HepG2 (cell line): ENCODE results near the gene TGFBI. TPM values are rescaled to one million over a fixed set of nuclear protein-coding genes. Genes with fewer than 3 reads are reported as not detected.

Experiments
- BORCS8-MEF2B ChIP-seq: sonication (generic); formaldehyde crosslinking; IDR thresholded peaks from 2 replicates; pipeline ENCODE4 v1.8.0; 2022; ENCODE audit warnings: mild to moderate bottlenecking, missing genetic modification reagents
- DNMT1 ChIP-seq: sonication (generic); formaldehyde crosslinking; IDR thresholded peaks from 2 replicates; pipeline ENCODE4 v1.5.1; 2020; ENCODE audit warnings: mild to moderate bottlenecking, missing genetic modification reagents
- ELF1 ChIP-seq: sonication (generic); formaldehyde crosslinking; IDR thresholded peaks from 2 replicates; pipeline ENCODE4 v1.4.0; 2020; ENCODE audit warnings: missing genetic modification reagents
- FLYWCH1 ChIP-seq: sonication (generic); formaldehyde crosslinking; IDR thresholded peaks from 2 replicates; pipeline ENCODE4 v1.8.1; 2023; ENCODE audit warnings: mild to moderate bottlenecking, missing genetic modification reagents
- FOXJ3 ChIP-seq: sonication (generic); formaldehyde crosslinking; IDR thresholded peaks from 2 replicates; pipeline ENCODE4 v1.4.0; 2020; ENCODE audit warnings: missing genetic modification reagents, mild to moderate bottlenecking, borderline replicate concordance
- HDAC1 ChIP-seq: sonication (generic); formaldehyde crosslinking; IDR thresholded peaks from 2 replicates; pipeline ENCODE4 v1.5.1; 2020; ENCODE audit warnings: mild to moderate bottlenecking, missing genetic modification reagents
- IRF2 ChIP-seq: IDR thresholded peaks from 2 replicates; pipeline ENCODE4 v1.6.1; 2018; ENCODE audit warnings: missing genetic modification reagents, missing compliant biosample characterization
- KDM2A ChIP-seq: sonication (generic); formaldehyde crosslinking; IDR thresholded peaks from 2 replicates; pipeline ENCODE4 v1.4.0; 2020; ENCODE audit warnings: low read depth, missing genetic modification reagents, borderline replicate concordance
- MAFF ChIP-seq: IDR thresholded peaks from 2 replicates; pipeline ENCODE4 v1.6.1; 2011; ENCODE audit warnings: low read depth, low read length, improper control_type of control experiment
- MEIS1 ChIP-seq: sonication (generic); formaldehyde crosslinking; IDR thresholded peaks from 2 replicates; pipeline ENCODE4 v1.9.0; 2021; ENCODE audit warnings: mild to moderate bottlenecking, missing genetic modification reagents, moderate library complexity, borderline replicate concordance
- MXD4 ChIP-seq: IDR thresholded peaks from 2 replicates; pipeline ENCODE4 v1.6.1; 2016; ENCODE audit warnings: mild to moderate bottlenecking, missing biosample characterization, missing genetic modification reagents
- NAIF1 ChIP-seq: sonication (generic); formaldehyde crosslinking; IDR thresholded peaks from 2 replicates; pipeline ENCODE4 v1.5.0; 2020; ENCODE audit warnings: mild to moderate bottlenecking, missing genetic modification reagents, borderline replicate concordance
- NCOA1 ChIP-seq: sonication (generic); formaldehyde crosslinking; IDR thresholded peaks from 2 replicates; pipeline ENCODE4 v1.9.0; 2021; ENCODE audit warnings: missing genetic modification reagents
- NCOR1 ChIP-seq: fragments of 200-600 bp; sonication (generic); IDR thresholded peaks from 2 replicates; pipeline ENCODE4 v1.7.0; 2017; ENCODE audit warnings: antibody characterized with exemption, low read length, borderline replicate concordance
- PHF21A ChIP-seq: sonication (generic); formaldehyde crosslinking; IDR thresholded peaks from 2 replicates; pipeline ENCODE4 v1.5.0; 2020; ENCODE audit warnings: mild to moderate bottlenecking, missing genetic modification reagents
- SMAD9 ChIP-seq: sonication (generic); formaldehyde crosslinking; IDR thresholded peaks from 2 replicates; pipeline ENCODE4 v1.5.1; 2020; ENCODE audit warnings: mild to moderate bottlenecking, missing genetic modification reagents
- SUZ12 ChIP-seq: fragments of 150-350 bp; IDR thresholded peaks from 2 replicates; pipeline ENCODE4 v1.6.1; 2014; ENCODE audit warnings: low read depth, low read length
- ZNF282 ChIP-seq: fragments of 450-650 bp; IDR thresholded peaks from 2 replicates; pipeline ENCODE4 v1.6.1; 2018; ENCODE audit not compliant: partially characterized antibody
- ZNF432 ChIP-seq: sonication (generic); formaldehyde crosslinking; IDR thresholded peaks from 2 replicates; pipeline ENCODE4 v1.5.0; 2020; ENCODE audit warnings: missing genetic modification reagents, mild to moderate bottlenecking, borderline replicate concordance
- ZNF547 ChIP-seq: sonication (generic); formaldehyde crosslinking; IDR thresholded peaks from 2 replicates; pipeline ENCODE4 v1.5.1; 2020; ENCODE audit warnings: mild to moderate bottlenecking, missing genetic modification reagents
- ZNF660 ChIP-seq: sonication (generic); formaldehyde crosslinking; IDR thresholded peaks from 2 replicates; pipeline ENCODE4 v1.5.1; 2020; ENCODE audit warnings: mild to moderate bottlenecking, low read depth, missing genetic modification reagents, borderline replicate concordance
- ZNF816 ChIP-seq: sonication (generic); formaldehyde crosslinking; IDR thresholded peaks from 2 replicates; pipeline ENCODE4 v1.8.0; 2022; ENCODE audit warnings: missing genetic modification reagents, mild to moderate bottlenecking, borderline replicate concordance
- ZNF841 ChIP-seq: sonication (generic); formaldehyde crosslinking; IDR thresholded peaks from 2 replicates; pipeline ENCODE4 v1.8.1; 2023; ENCODE audit warnings: missing genetic modification reagents, borderline replicate concordance
- polyA plus RNA-seq, 8 experiments: library from polyadenylated mRNA; depleted of rRNA in 3 of 8; stranded (reverse) in 7 of 8; unstranded in 1 of 8; fragments of >200 nt; fragmentation: Illumina TruSeq in 4 of 8; extraction: Trizol in 4 of 8; gene quantifications; 2 replicates each; pipeline versions ENCODE4 v1.2.1 to v1.2.3, GENCODE V29; 2011 to 2016; ENCODE audit warnings: low read depth in 4 of 8, missing spikeins in 1 of 8, mixed read lengths in 1 of 8; ENCODE audit not compliant: insufficient read depth in 1 of 8
- total RNA-seq, 5 experiments: library from RNA; depleted of rRNA; stranded (reverse); fragments of >200 nt; fragmentation: Illumina TruSeq; extraction: Trizol; gene quantifications; 2 replicates each; pipeline ENCODE4 v1.2.3, GENCODE V29; 2016; ENCODE audit warnings: low read depth in 1 of 5
- TF ChIP-seq, protein P1 (sequence below): sonication (generic); formaldehyde crosslinking; IDR thresholded peaks from 2 replicates; pipeline ENCODE4 v1.5.1; 2020; ENCODE audit warnings: mild to moderate bottlenecking, missing genetic modification reagents, borderline replicate concordance
- TF ChIP-seq, protein P2 (sequence below): sonication (generic); formaldehyde crosslinking; IDR thresholded peaks from 2 replicates; pipeline ENCODE4 v1.4.0; 2020; ENCODE audit warnings: missing genetic modification reagents
- TF ChIP-seq, protein P3 (sequence below): sonication (generic); formaldehyde crosslinking; conservative IDR thresholded peaks from 2 replicates; pipeline ENCODE4 v1.8.0; 2022; ENCODE audit warnings: low read depth, missing genetic modification reagents

Gene TGFBI
- total and polyA plus RNA-seq, 2 of the 13 experiments (the other 11 are each of a cell fraction or from before 2014, with no cell fraction given): 275 to 457 TPM

DNA sequence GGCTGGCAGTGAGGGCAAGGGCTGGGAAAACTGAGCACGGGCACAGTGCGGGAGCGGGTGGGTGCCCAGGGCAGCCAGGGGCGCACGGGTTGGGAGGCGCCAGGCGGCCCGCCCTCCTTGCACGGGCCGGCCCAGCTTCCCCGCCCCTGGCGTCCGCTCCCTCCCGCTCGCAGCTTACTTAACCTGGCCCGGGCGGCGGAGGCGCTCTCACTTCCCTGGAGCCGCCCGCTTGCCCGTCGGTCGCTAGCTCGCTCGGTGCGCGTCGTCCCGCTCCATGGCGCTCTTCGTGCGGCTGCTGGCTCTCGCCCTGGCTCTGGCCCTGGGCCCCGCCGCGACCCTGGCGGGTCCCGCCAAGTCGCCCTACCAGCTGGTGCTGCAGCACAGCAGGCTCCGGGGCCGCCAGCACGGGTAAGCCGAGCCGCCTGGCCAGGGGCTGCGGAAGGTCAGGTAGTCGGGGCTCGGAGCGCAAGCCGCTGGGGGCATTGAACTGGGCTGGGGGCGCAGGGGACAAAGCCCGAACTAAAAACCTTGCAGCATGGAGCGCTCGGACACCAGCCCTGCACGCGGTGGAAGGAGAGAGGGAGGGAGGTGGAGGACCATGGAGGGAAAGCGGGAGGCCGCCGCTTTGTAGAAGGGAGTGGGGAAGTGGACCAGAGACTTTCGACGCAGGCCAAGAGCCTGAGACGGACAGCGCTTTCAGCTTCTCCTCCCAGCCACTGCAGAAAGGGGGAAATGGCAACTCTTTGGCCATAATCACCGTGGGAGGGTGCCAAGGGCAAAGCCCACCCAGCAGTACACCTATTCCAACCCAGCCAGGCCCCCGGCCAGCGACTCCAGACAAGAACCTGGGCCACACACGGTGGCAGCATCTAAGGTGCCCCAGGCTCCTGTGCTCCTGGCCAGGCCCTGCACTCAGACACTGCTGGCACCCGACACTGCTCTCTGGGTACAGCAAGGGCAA is at the start of gene TGFBI (continued):
- TF ChIP-seq PHF21A (CRISPR knock-in tag) (peak; percentile 29; the same call in 1 of the 2 replicates), ZNF432 (CRISPR knock-in tag) (no peak), ZNF841 (no peak), NCOR1 (no peak), FOXJ3 (no peak), ELF1 (CRISPR knock-in tag) (0 out of 2 replicates have a peak, but pooled peaks have one; percentile 2), ZNF282 (no peak), MAFF (no peak), SMAD9 (0 out of 2 replicates have a peak, but pooled peaks have one; percentile 68), ZNF816 (CRISPR knock-in tag) (peak; percentile 63; the same call in 1 of the 2 replicates), BORCS8-MEF2B (CRISPR knock-in tag) (peak; percentile 96), MXD4 (CRISPR knock-in tag) (peak; percentile 32; the same call in 1 of the 2 replicates), HDAC1 (peak; percentile 79; the same call in 1 of the 2 replicates), NAIF1 (no peak), KDM2A (peak; percentile 90), IRF2 (peak; percentile 11; the same call in 1 of the 2 replicates), MEIS1 (CRISPR knock-in tag) (peak; percentile 87), SUZ12 (no peak), NCOA1 (CRISPR knock-in tag) (no peak; the same call in 1 of the 2 replicates), ZNF660 (CRISPR knock-in tag) (no peak), FLYWCH1 (CRISPR knock-in tag) (peak; percentile 86; the same call in 1 of the 2 replicates), DNMT1 (0 out of 2 replicates have a peak, but pooled peaks have one; percentile 56), ZNF547 (0 out of 2 replicates have a peak, but pooled peaks have one; percentile 48)
- TF ChIP-seq, protein P1, sequence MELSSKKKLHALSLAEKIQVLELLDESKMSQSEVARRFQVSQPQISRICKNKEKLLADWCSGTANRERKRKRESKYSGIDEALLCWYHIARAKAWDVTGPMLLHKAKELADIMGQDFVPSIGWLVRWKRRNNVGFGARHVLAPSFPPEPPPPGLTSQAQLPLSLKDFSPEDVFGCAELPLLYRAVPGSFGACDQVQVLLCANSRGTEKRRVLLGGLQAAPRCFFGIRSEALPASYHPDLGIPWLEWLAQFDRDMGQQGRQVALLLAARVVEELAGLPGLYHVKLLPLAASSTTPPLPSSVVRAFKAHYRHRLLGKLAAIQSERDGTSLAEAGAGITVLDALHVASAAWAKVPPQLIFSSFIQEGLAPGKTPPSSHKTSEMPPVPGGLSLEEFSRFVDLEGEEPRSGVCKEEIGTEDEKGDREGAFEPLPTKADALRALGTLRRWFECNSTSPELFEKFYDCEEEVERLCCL (CRISPR knock-in tag): peak; percentile 69; the same call in 1 of the 2 replicates
- TF ChIP-seq, protein P2, sequence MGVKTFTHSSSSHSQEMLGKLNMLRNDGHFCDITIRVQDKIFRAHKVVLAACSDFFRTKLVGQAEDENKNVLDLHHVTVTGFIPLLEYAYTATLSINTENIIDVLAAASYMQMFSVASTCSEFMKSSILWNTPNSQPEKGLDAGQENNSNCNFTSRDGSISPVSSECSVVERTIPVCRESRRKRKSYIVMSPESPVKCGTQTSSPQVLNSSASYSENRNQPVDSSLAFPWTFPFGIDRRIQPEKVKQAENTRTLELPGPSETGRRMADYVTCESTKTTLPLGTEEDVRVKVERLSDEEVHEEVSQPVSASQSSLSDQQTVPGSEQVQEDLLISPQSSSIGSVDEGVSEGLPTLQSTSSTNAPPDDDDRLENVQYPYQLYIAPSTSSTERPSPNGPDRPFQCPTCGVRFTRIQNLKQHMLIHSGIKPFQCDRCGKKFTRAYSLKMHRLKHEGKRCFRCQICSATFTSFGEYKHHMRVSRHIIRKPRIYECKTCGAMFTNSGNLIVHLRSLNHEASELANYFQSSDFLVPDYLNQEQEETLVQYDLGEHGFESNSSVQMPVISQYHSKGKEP (CRISPR knock-in tag): 0 out of 2 replicates have a peak, but pooled peaks have one; percentile 44
- TF ChIP-seq, protein P3, sequence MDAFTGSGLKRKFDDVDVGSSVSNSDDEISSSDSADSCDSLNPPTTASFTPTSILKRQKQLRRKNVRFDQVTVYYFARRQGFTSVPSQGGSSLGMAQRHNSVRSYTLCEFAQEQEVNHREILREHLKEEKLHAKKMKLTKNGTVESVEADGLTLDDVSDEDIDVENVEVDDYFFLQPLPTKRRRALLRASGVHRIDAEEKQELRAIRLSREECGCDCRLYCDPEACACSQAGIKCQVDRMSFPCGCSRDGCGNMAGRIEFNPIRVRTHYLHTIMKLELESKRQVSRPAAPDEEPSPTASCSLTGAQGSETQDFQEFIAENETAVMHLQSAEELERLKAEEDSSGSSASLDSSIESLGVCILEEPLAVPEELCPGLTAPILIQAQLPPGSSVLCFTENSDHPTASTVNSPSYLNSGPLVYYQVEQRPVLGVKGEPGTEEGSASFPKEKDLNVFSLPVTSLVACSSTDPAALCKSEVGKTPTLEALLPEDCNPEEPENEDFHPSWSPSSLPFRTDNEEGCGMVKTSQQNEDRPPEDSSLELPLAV (CRISPR knock-in tag): no peak
